ENCODE results near the gene DUSP16. TPM values are rescaled to one million over a fixed set of nuclear protein-coding genes. Genes with fewer than 3 reads are reported as not detected.

Gene DUSP16
- total RNA-seq = 4.8 and 5.0 TPM in 2 replicates

GRCh38 chr12:12562585-12563261 lies at the start of gene DUSP16:
Gene DUSP16 (minus strand): TSS chr12:12562863. CDS start chr12:12521098, 41,765 bp downstream.

DNA sequence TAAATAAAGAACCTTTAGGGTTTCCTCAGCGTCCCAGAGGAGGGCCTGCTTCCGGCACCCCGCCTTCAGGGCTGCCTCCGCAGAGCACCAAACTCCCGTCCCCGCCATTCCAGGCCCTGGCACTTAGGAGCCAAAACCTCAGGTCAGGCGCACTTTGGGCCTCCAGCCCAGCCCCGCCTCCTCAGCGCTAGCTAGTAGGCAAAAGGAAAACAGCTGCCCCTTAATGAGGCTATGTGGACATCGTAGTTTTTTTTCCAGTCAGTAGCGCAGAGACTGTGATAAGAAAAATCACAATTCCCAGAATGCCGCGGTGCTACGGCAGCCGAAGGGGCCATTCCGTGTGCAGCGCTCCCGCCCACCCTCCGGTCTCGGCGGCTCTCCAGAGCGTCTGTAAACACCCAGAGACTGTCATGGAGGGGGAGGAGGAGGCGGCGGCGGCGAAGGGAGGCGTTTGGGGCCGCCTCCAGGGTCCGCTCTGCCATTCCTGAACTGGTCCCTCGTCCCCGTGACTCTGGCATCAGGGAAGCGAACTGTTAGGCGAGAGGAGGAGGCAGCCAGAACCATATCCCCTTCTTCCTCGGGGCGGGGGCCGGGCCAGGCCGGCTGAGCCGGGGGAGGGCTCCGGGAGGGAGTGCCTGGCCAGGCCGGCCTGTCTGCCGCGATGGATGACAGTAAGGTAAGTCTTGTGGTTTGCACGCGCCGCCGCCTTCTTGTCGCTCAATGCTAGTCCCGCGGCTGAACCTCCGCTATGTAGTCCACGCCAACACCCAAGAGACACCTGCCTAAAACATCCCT lies 49.0 kb upstream of the DUSP16 start, which contains the start of gene CREBL2:
CREBL2 (plus strand) TSS at position 365 of the 795 bp plus-strand sequence; CDS start at position 662, 297 bp downstream.

Other genes with a start within 250 kb of the DUSP16 start
- 6.4 and 9.8 TPM in 2 replicates for gene MANSC1, start 212.6 kb downstream of the DUSP16 start, total RNA-seq
- gene BORCS5, start 205.8 kb downstream of the DUSP16 start, total RNA-seq = 5.6 and 10.5 TPM in 2 replicates
- 22.0 and 28.7 TPM in 2 replicates for gene CREBL2, start 49.0 kb upstream of the DUSP16 start, total RNA-seq
- gene GPR19, start 133.3 kb upstream of the DUSP16 start, total RNA-seq = not detected in 2 replicates
- gene CDKN1B, start 154.5 kb upstream of the DUSP16 start, total RNA-seq = 34.2 and 36.3 TPM in 2 replicates
- 1.5 and 3.2 TPM in 2 replicates for gene APOLD1, start 222.8 kb upstream of the DUSP16 start, total RNA-seq